Measurements from ENCODE around the gene CNPY2.

Gene CNPY2

GRCh38 chr12:56267443-56268071, 48.2 kb downstream of the CNPY2 start:
- TF ChIP-seq REST (IDR thresholded peaks at IDR 0.05; ENCODE audit: low read depth): no peak
- no peak for TF ChIP-seq TCF12 (IDR thresholded peaks at IDR 0.05; ENCODE audit: low read depth)
- no peak for TF ChIP-seq MAX (IDR thresholded peaks at IDR 0.05)
- no peak for TF ChIP-seq CREB1 (IDR thresholded peaks at IDR 0.05; ENCODE audit: low read depth)
- TF ChIP-seq EGR1 (IDR thresholded peaks at IDR 0.05): no peak
- no peak for TF ChIP-seq CEBPB (IDR thresholded peaks at IDR 0.05)
- TF ChIP-seq EP300 (IDR thresholded peaks at IDR 0.05; ENCODE audit: borderline replicate concordance): no peak; the same call in 1 of the 2 replicates
- no peak for TF ChIP-seq USF1 (IDR thresholded peaks at IDR 0.05)
- no peak for TF ChIP-seq RAD21 (IDR thresholded peaks at IDR 0.05; ENCODE audit: low read depth)
- no peak for TF ChIP-seq NFIC (IDR thresholded peaks at IDR 0.05)
- TF ChIP-seq ZBTB7A (IDR thresholded peaks at IDR 0.05; ENCODE audit: low read depth): no peak
- TF ChIP-seq TEAD4 (IDR thresholded peaks at IDR 0.05): no peak
- no peak for TF ChIP-seq YY1 (IDR thresholded peaks at IDR 0.05; ENCODE audit: low read depth)
- no peak for TF ChIP-seq FOXM1 (IDR thresholded peaks at IDR 0.05; ENCODE audit: borderline replicate concordance, low read depth)
- TF ChIP-seq TAF1 (IDR thresholded peaks at IDR 0.05; ENCODE audit: low read depth): no peak

GRCh38 chr12:56266693-56267442, 48.9 kb downstream of the CNPY2 start, which contains the start of gene COQ10A:
COQ10A (plus strand) TSS chr12:56266942; CDS start chr12:56267119, 177 bp downstream.
- TF ChIP-seq RAD21 (IDR thresholded peaks at IDR 0.05; ENCODE audit: low read depth) (peak; percentile 35; the same call in 1 of the 2 replicates), FOXM1 (IDR thresholded peaks at IDR 0.05; ENCODE audit: borderline replicate concordance, low read depth) (no peak), MAX (IDR thresholded peaks at IDR 0.05) (peak; percentile 84), EGR1 (IDR thresholded peaks at IDR 0.05) (no peak), EP300 (IDR thresholded peaks at IDR 0.05; ENCODE audit: borderline replicate concordance) (peak; percentile 8; the same call in 1 of the 2 replicates), TCF12 (IDR thresholded peaks at IDR 0.05; ENCODE audit: low read depth) (peak; percentile 49), NFIC (IDR thresholded peaks at IDR 0.05) (no peak; the same call in 1 of the 2 replicates), CREB1 (IDR thresholded peaks at IDR 0.05; ENCODE audit: low read depth) (peak; percentile 53), TAF1 (IDR thresholded peaks at IDR 0.05; ENCODE audit: low read depth) (peak; percentile 85), YY1 (IDR thresholded peaks at IDR 0.05; ENCODE audit: low read depth) (0 out of 2 replicates have a peak, but pooled peaks have one; percentile 18), REST (IDR thresholded peaks at IDR 0.05; ENCODE audit: low read depth) (no peak), ZBTB7A (IDR thresholded peaks at IDR 0.05; ENCODE audit: low read depth) (peak; percentile 99), USF1 (IDR thresholded peaks at IDR 0.05) (no peak; the same call in 1 of the 2 replicates), CEBPB (IDR thresholded peaks at IDR 0.05) (no peak), TEAD4 (IDR thresholded peaks at IDR 0.05) (no peak)

GRCh38 chr12:56262955-56263354, 52.8 kb downstream of the CNPY2 start:
- TF ChIP-seq RAD21 (IDR thresholded peaks at IDR 0.05; ENCODE audit: low read depth): peak; percentile 15; the same call in 1 of the 2 replicates

GRCh38 chr12:56261503-56262232, 54.1 kb downstream of the CNPY2 start:
- TF ChIP-seq EGR1 (IDR thresholded peaks at IDR 0.05) (no peak), ZBTB7A (IDR thresholded peaks at IDR 0.05; ENCODE audit: low read depth) (no peak), TEAD4 (IDR thresholded peaks at IDR 0.05) (peak; percentile 54; the same call in 1 of the 2 replicates), NFIC (IDR thresholded peaks at IDR 0.05) (no peak), CEBPB (IDR thresholded peaks at IDR 0.05) (no peak), TAF1 (IDR thresholded peaks at IDR 0.05; ENCODE audit: low read depth) (no peak), MAX (IDR thresholded peaks at IDR 0.05) (peak; percentile 23; the same call in 1 of the 2 replicates), RAD21 (IDR thresholded peaks at IDR 0.05; ENCODE audit: low read depth) (no peak), CREB1 (IDR thresholded peaks at IDR 0.05; ENCODE audit: low read depth) (no peak), REST (IDR thresholded peaks at IDR 0.05; ENCODE audit: low read depth) (no peak), YY1 (IDR thresholded peaks at IDR 0.05; ENCODE audit: low read depth) (no peak), FOXM1 (IDR thresholded peaks at IDR 0.05; ENCODE audit: borderline replicate concordance, low read depth) (no peak), USF1 (IDR thresholded peaks at IDR 0.05) (peak; percentile 74), TCF12 (IDR thresholded peaks at IDR 0.05; ENCODE audit: low read depth) (no peak), EP300 (IDR thresholded peaks at IDR 0.05; ENCODE audit: borderline replicate concordance) (no peak)

Measured in Ishikawa (cell line).